Measurements from ENCODE around the gene NMNAT2. TPM values are rescaled to one million over a fixed set of nuclear protein-coding genes. Genes with fewer than 3 reads are reported as not detected.

NMNAT2 gene
- total RNA-seq, 3 donors from 2014 or later: 0.29 to 2.4 (median 1.6) TPM

DNA sequence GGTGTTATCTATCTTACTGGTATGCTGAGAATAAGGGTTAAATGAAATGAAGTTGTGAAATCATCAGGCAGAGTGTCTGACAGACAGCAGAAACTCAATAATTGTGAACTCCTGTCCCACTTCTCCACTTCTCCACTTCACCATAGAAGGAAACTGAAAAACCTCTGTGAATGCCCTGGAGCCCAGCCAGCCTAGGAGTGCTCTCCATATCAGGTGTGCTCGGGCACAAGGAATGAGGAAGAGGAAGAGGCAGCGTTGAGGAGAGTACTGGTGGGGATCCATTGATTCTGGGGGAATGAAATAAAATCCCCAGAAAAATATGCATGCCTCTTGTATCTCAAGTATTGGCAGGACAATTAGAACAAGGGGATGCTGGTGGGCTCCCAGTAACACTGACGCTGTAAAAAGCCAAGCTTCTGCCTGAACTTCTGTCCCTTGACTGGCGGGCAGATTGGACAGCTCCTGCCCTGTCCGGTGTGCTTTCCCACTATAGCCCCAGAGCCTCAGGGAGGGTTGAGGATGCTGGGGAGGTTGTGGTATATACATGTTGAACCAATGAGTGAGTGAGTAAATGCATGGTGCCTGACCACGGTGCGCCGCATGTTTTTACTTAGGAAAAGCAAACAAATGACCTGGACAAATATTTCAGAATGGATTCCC is 47.7 kb downstream of the NMNAT2 start:
- H3K4me3 ChIP-seq: no peak overlapping the region
- no peaks in the 10 kb centered on the region for H3K36me3 ChIP-seq
- no peaks in the 10 kb centered on the region for H3K9me3 ChIP-seq
- no peak for DNase-seq (ENCODE audit: low spot score in 2 of 2)
- intact Hi-C loops (cut with DNase I; ENCODE audit: low total_unique reads): no loop called here
- no peak overlapping the region for H3K27ac ChIP-seq
- H3K27me3 ChIP-seq: no peaks in the 10 kb centered on the region
- TF ChIP-seq POLR2AphosphoS5 (IDR thresholded peaks at IDR 0.05) (no peak), POLR2A (IDR thresholded peaks at IDR 0.05) (no peak)
- TF ChIP-seq, protein P1, sequence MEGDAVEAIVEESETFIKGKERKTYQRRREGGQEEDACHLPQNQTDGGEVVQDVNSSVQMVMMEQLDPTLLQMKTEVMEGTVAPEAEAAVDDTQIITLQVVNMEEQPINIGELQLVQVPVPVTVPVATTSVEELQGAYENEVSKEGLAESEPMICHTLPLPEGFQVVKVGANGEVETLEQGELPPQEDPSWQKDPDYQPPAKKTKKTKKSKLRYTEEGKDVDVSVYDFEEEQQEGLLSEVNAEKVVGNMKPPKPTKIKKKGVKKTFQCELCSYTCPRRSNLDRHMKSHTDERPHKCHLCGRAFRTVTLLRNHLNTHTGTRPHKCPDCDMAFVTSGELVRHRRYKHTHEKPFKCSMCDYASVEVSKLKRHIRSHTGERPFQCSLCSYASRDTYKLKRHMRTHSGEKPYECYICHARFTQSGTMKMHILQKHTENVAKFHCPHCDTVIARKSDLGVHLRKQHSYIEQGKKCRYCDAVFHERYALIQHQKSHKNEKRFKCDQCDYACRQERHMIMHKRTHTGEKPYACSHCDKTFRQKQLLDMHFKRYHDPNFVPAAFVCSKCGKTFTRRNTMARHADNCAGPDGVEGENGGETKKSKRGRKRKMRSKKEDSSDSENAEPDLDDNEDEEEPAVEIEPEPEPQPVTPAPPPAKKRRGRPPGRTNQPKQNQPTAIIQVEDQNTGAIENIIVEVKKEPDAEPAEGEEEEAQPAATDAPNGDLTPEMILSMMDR (IDR thresholded peaks at IDR 0.05): no peak
- H3K4me1 ChIP-seq: no peaks in the 10 kb centered on the region

DNA sequence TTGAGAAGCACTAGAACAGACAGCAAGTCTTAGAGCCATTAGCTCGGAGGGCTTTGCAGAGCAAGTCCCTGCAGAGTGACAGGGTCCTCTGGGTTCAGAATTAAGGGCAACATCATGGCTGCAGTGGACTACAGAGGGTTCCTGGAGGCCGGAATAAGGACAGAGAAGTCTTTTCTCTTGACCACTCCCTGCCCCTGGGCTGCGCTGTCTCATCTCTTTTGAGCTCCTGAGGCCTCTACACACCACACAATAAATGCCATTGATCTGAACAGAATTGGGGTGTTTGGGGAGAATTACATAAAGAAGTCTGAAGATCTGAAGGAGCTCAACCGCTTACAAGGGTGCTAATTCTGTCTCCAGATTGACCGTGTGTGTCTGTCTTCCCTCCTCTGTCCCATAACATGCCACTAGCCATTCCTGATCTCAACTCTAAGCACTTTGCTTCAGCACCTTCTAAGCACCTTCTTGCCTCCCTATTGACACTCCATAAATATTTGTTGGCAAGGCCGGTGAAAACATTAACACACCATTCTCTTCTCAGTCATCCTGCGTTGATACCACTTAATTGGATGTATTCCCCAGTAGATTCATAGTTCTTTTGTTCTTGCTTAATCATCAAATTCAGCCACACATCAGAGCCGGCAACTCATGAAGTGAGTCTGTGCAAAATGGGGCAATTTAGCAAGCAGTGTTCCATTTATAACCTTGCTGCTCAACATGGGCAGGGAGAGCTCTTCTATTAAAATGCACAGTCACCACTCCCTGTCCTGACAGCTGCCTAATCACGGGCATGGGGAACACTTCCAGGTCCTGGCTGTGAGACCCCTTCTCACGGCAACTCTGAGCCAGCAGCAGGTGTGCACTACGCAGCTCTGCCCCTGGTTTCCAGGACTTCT is 49.7 kb downstream of the NMNAT2 start:
- TF ChIP-seq POLR2AphosphoS5 (IDR thresholded peaks at IDR 0.05): no peak
- no peak for TF ChIP-seq POLR2A (IDR thresholded peaks at IDR 0.05)
- TF ChIP-seq, protein P1 (IDR thresholded peaks at IDR 0.05): no peak
- no peaks in the 10 kb centered on the region for H3K36me3 ChIP-seq
- no peak overlapping the region for H3K4me3 ChIP-seq
- no peak overlapping the region for H3K27ac ChIP-seq
- intact Hi-C loops (cut with DNase I; ENCODE audit: low total_unique reads): no loop called here
- H3K9me3 ChIP-seq: no peaks in the 10 kb centered on the region
- H3K4me1 ChIP-seq: no peaks in the 10 kb centered on the region
- no peaks in the 10 kb centered on the region for H3K27me3 ChIP-seq
- DNase-seq (ENCODE audit: low spot score in 2 of 2): no peak

DNA sequence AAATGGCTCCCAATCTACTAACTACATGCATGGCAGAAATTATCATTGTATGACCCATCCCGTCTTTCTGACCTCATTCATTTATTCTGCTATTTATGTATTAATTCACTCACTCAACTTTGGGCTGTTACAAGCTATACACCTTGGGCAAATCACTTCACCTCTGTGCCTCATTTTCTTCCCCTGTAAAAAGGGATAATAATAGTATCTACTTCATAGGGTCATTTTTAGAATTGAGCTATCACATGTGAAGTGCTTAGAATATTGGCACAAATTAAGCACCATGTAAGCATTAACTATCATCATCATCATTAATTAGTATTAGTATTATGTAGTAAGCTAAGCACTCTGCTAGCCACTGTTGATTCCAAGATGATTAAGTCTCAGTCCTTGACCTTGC is 52.1 kb downstream of the NMNAT2 start:
- TF ChIP-seq, protein P1 (IDR thresholded peaks at IDR 0.05): no peak
- TF ChIP-seq POLR2A (IDR thresholded peaks at IDR 0.05): no peak
- TF ChIP-seq POLR2AphosphoS5 (IDR thresholded peaks at IDR 0.05): no peak
- no peak overlapping the region for H3K27ac ChIP-seq
- no peak for DNase-seq (ENCODE audit: low spot score in 2 of 2)
- H3K36me3 ChIP-seq: no peaks in the 10 kb centered on the region
- H3K4me3 ChIP-seq: no peak overlapping the region
- intact Hi-C loops (cut with DNase I; ENCODE audit: low total_unique reads): no loop called here
- H3K9me3 ChIP-seq: no peaks in the 10 kb centered on the region
- no peaks in the 10 kb centered on the region for H3K4me1 ChIP-seq
- H3K27me3 ChIP-seq: no peaks in the 10 kb centered on the region

DNA sequence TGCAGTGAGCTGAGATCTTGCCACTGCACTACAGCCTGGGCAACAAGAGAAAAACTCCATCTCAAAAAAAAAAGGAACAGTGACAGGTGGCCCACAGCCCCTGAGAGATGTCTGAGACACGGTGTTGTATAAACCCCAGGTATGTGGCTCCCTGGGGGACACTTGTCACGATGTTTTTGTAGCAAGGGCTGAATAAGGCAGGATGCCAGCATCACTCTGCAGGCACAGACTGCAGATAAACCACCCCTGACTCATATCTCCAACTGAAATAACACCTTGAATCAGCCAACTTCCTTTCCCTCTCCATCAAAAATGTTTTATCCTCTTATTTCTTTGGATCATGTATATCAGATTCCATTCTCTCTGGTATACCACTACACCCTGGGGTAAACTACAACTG is 52.5 kb downstream of the NMNAT2 start:
- H3K4me3 ChIP-seq: no peak overlapping the region
- no peak for DNase-seq (ENCODE audit: low spot score in 2 of 2)
- H3K4me1 ChIP-seq: no peaks in the 10 kb centered on the region
- H3K36me3 ChIP-seq: no peaks in the 10 kb centered on the region
- no peaks in the 10 kb centered on the region for H3K27me3 ChIP-seq
- H3K9me3 ChIP-seq: no peaks in the 10 kb centered on the region
- H3K27ac ChIP-seq: no peak overlapping the region
- intact Hi-C loops (cut with DNase I; ENCODE audit: low total_unique reads): no loop called here
- no peak for TF ChIP-seq POLR2A (IDR thresholded peaks at IDR 0.05)
- no peak for TF ChIP-seq POLR2AphosphoS5 (IDR thresholded peaks at IDR 0.05)
- TF ChIP-seq, protein P1 (IDR thresholded peaks at IDR 0.05): no peak

DNA sequence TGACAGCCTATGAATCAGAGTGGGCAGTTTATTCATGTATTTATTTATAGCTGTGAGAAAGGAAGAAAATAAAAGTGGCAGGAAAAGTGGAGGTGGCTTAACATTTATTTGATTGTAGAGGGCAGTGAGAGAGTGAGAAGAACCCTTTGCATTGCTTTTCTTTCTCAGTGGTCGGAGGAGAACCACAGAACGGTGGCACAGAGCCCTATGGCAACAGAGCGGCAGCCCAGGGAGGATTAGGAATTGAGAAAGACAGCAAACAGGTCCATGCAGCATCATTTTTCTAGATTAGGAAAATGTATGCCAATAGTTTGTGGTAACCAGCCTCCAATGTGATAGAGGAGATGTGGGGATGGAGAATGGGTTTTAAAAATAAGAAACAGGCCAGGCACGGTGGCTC is 53.1 kb downstream of the NMNAT2 start:
- Histone ChIP-seq H3K36me3 (no peaks in the 10 kb centered on the region), H3K27me3 (no peaks in the 10 kb centered on the region), H3K27ac (no peak overlapping the region), H3K4me1 (no peaks in the 10 kb centered on the region), H3K4me3 (no peak overlapping the region), H3K9me3 (no peaks in the 10 kb centered on the region)
- TF ChIP-seq, protein P1 (IDR thresholded peaks at IDR 0.05): no peak
- DNase-seq (ENCODE audit: low spot score in 2 of 2): no peak
- intact Hi-C loops (cut with DNase I; ENCODE audit: low total_unique reads): no loop called here
